Endometrial microvascular endothelial cells (primary cell): Measurements from ENCODE around the gene ANG. TPM values are rescaled to one million over a fixed set of nuclear protein-coding genes. Genes with fewer than 3 reads are reported as not detected.
"Not testable (repeated sequence)": the region's sequence is repeated elsewhere in the genome, so short reads cannot be mapped to it uniquely, and the experiment has no call there.

Experiments
- in situ Hi-C: cut with HindIII; loops from 2 replicates; pipeline ENCODE4 v1.10.0; 2017; ENCODE audit warnings: low sequenced_read_pairs, low pct_unique_long_range_greater_than_20kb; ENCODE audit errors: inconsistent ontology term
- total RNA-seq: library from RNA; depleted of rRNA; stranded (reverse); fragments of >200 nt; gene quantifications from one replicate; pipeline ENCODE4 v1.2.3, GENCODE V29; 2015; ENCODE audit errors: inconsistent ontology term

ANG gene
- 0.84 TPM for total RNA-seq

GRCh38 chr14:20688167-20688839 is at the start of gene ANG:
TSS of gene ANG (plus strand) at chr14:20688764. CDS start at chr14:20693565, 4,801 bp downstream.
- in situ Hi-C loops: no loop called here

DNA sequence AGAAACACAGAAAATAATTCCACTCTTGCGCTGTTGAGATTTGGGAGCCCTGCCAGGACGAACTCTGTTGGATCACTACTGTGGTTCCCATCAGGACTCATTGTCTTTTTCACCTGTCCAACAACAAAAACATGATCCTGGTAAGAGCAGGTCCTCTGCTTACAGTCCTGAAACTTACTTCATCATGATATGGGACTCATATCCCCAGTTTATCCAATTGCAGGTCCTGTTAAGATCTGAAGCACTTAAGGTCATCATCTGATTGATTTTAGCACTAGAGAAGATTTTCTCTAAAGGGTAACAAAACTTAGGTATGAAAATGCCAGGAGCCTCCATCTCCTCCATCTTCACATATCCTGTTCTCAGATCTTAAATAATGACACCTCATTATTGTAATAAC is 47.0 kb upstream of the ANG start, which contains the start of gene OR6S1:
Gene OR6S1, minus strand, starts transcription at position 101 of the 400 bp plus-strand sequence. Its CDS starts 0 bp downstream, at position 101.
- in situ Hi-C loops: no loop called here

- in situ Hi-C loops: no loop called here
These were observed 46.4 kb upstream of the ANG start for GRCh38 chr14:20642182-20642581.

GRCh38 chr14:20642755-20643154 is 45.8 kb upstream of the ANG start:
- in situ Hi-C loops: not testable (repeated sequence)

DNA sequence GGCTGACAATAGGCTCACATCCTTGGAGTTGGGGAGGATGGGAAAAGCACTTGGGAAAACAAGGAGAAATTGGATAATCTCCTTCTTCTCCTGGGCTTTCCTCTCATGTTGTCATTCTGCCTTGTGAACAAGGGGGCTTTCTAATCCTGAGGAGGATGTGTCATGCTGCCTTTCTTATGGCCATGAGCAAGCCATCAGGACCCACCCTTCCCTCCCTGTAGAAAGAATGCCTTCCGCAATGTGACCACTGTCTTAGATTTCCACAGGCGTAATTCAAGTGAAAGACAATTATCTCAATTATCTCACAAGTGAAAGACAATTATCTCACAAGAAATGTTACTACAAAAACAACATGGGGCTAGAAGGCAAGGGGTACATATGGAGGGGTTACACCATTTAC is 44.0 kb upstream of the ANG start:
- in situ Hi-C loops: no loop called here

DNA sequence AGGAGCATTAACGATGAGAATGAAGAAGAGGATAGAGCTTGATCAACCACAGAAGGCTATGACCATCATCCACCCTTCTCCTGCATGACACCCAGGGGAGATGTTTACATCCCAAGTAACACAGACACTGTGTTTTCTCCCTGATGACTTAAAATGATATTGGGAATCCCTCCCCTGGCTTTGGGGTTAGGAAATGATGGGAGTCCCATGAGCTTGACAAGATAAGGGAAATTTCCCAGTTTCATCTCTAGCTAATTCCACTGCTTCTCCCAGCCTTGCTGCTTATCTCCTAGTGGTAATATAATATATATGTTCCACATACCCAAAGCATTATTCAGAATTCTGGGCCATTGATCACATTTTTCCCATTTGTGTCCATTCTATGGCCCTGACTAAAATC is 43.1 kb upstream of the ANG start:
- in situ Hi-C loops: no loop called here

- in situ Hi-C loops: no loop called here
These were observed 35.3 kb upstream of the ANG start for GRCh38 chr14:20652996-20653975.

GRCh38 chr14:20655851-20656250 is 32.7 kb upstream of the ANG start:
- in situ Hi-C loops: no loop called here

DNA sequence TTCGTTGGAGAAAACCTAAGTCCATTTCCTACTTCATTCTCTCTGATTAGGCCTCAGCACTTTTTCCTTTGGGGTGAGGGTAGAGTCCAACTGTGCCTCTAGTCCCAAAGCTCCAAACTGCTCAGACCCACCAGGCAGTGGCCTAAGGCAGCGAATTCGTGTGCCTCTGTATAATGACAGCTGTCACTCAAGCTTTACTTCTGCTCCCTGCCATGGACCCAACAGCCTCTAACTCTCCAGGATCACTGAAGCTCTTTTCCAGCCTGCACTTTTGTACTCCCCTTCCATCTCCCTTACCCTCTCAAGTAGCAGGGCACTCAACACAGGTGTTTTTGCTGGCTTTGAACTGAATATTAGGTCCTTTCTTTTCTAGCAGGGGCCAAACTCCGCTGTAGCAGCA is 32.3 kb upstream of the ANG start:
- in situ Hi-C loops: no loop called here

DNA sequence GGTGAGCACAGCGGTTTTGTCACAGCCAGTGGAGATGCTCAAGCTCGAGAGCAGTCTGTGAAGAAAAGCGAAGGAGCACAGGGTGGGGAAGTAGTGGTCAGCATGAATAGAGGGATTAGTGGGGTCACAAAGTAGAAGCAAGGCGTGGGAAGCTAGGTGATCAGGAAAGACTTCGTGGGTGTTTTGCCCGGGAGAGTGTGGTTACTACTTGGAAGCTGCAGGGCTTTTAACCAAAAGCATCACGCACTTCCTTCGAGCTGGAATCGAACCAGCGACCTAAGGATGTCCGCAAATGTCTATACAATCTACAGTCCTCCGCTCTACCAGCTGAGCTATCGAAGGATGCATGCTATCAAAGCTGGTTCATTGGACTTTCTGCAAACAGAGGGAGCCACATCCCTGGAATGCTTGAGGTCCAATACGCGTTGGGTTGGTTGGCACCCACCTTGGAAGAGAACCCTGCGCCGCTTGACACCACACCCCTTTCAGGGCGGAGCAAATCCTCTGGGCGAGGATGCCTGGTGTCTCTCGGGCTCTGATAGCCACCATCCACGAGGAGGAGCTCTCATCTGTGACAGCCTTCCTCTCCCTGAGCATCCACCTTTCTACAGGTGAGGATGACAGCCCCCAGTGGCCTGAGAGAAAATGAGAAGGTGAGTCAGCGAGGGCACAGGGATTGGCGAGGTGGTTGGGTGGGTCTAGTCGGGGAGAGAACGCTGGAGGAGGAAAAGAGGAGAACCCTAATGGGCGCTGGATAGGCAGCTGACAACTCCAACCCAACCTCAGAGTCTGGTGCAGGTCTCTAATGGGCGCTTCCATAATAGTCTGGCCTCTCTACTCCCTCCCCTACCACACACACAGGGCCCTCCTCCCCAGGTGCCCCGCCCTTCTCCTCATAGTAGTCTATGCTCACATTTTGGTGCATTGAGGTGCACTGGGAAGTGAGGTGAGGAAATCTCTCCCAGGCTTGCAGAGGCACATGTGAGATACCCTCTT is 31.1 kb upstream of the ANG start:
- in situ Hi-C loops: no loop called here

DNA sequence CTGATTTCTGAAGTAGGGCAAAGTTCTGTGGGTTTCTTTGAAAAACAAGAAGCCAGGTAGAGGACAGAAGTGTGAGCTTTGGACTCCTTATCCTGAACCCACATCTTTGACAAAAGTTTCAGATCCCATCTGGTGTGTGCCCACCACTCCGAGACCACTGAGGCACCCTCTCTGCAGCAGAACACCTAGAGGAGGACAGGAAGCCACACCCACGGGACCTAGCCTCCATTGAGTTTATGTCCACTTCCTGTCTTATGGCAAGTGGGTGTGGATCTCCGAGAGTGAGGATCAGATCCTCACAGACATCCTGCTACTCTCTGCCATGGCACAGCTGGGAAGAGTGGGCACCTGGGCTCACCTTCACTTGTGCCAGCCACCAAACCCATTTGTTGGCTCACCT is 30.3 kb upstream of the ANG start:
- in situ Hi-C loops: no loop called here

DNA sequence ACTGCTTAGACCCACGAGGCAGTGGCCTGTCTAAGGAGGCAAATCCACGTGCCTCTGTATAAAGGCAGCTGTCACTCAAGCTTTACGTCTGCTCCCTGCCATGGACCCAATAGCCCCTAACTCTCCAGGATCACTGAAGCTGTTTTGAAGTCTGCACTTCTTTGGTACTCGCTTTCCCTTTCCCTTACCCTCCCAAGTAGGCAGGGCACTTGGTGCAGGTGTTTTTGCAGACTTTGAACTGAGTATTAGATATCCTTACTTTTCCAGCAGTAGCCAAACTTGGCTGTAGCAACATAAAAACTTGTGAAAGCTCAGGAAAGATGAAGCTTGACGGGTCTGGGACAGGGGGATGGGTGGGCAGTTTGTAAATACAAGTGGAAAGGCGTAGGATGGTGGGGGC is 29.2 kb upstream of the ANG start:
- in situ Hi-C loops: no loop called here

DNA sequence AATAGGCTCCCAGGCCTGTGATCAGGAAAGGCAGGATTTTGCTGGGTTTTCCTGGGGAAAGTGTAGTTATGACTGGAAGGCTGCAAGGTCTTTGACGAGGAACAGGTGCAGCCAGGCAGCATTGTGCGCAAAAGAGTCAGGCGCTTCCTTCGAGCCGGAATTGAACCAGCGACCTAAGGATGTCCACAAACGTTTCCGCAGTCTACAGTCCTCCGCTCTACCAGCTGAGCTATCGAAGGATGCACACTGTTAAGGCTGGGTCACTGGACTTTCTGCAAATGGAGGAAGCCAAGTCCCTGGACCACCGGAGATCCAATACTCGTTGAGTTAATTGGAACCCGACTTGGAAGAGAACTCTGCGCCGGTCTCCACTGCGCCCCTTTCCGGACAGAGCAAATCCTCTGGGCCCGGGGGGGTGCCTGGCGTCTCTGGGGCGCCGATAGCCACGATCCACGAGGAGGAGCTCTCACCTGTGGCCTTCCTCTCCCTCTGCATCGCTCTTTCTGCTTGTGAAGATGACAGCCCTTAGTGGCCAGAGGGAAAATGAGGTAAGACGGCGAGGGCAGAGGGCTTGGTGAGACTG is 28.7 kb upstream of the ANG start:
- in situ Hi-C loops: no loop called here

DNA sequence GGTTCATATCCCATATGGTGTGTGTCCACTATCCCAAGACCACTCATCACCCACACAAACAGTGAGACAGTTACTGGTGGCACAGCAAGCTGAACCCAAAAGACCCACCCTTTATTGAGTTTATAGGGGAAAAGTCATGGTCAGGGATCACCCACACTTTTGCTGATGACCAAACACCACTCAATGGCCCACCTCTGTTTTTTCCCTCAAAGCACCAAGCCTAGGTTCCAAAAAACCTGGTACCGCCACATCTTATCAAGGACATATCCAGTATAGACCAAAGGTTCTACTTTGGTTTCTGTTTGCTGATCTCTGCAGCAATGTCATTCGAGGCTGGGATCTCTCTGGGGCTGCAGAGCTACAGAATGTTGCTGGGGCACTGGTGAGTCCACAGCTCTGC is 27.4 kb upstream of the ANG start:
- in situ Hi-C loops: no loop called here

- in situ Hi-C loops: no loop called here
These were observed 25.4 kb upstream of the ANG start for GRCh38 chr14:20662968-20663732.

- in situ Hi-C loops: not testable (repeated sequence)
These were observed 22.1 kb upstream of the ANG start for GRCh38 chr14:20666400-20666961.

DNA sequence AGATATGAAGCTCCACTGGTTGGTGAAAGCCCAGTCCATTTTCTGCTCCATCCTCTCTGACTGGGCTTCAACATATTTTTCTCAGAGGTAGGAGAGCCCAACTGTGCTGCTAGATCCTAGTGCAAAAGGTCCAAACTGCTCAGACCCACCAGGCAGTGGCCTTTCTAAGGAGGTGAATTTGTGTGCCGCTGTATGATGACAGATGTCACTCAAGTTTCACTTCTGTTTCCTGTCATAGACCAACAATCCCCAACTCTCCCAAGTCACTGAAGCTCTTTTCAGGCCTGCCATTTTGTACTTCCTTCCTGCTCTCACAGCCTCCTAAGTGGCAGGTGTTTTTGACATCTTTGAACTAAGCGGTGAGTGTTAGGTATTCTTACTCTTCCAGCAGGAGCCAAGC is 20.6 kb upstream of the ANG start:
- in situ Hi-C loops: no loop called here

GRCh38 chr14:20668969-20669368 is 19.6 kb upstream of the ANG start:
- in situ Hi-C loops: no loop called here
